Inflammatory macrophage treated with lipopolysaccharide for 4 hours (primary cell): Measurements from ENCODE around the gene EP400.
"Not testable (repeated sequence)": the region's sequence is repeated elsewhere in the genome, so short reads cannot be mapped to it uniquely, and the experiment has no call there.

Experiments
- DNase-seq: peaks from one replicate; pipeline ENCODE4 v3.0.0-alpha.2; 2020

EP400 gene

GRCh38 chr12:131959116-131959515, 9.4 kb downstream of the EP400 start:
- no peak for DNase-seq

GRCh38 chr12:131959641-131960589, 10.2 kb downstream of the EP400 start:
- DNase-seq = no peak

- not testable (repeated sequence) for DNase-seq
Measured at GRCh38 chr12:131960590-131961325, 11.0 kb downstream of the EP400 start.

- not testable (repeated sequence) for DNase-seq
Measured at GRCh38 chr12:131961328-131961727, 11.6 kb downstream of the EP400 start.

GRCh38 chr12:131962069-131962468, 12.3 kb downstream of the EP400 start:
- DNase-seq = no peak

- DNase-seq = no peak
Measured at GRCh38 chr12:131963381-131963780, 13.6 kb downstream of the EP400 start.

GRCh38 chr12:131965073-131965472, 15.3 kb downstream of the EP400 start:
- DNase-seq = no peak

- DNase-seq = peak; percentile 11
Measured at GRCh38 chr12:131971226-131971625, 21.5 kb downstream of the EP400 start.

- DNase-seq = no peak
Measured at GRCh38 chr12:131975228-131975627, 25.5 kb downstream of the EP400 start.

- no peak for DNase-seq
Measured at GRCh38 chr12:131979606-131980005, 29.9 kb downstream of the EP400 start.

GRCh38 chr12:131980263-131980662, 30.5 kb downstream of the EP400 start:
- DNase-seq = no peak

- DNase-seq = no peak
Measured at GRCh38 chr12:131981388-131981787, 31.6 kb downstream of the EP400 start.

- DNase-seq = no peak
Measured at GRCh38 chr12:131982041-131982440, 32.3 kb downstream of the EP400 start.

GRCh38 chr12:131983026-131983425, 33.3 kb downstream of the EP400 start:
- DNase-seq = no peak

- DNase-seq = no peak
Measured at GRCh38 chr12:131983554-131983953, 33.8 kb downstream of the EP400 start.

- DNase-seq = peak; percentile 31
Measured at GRCh38 chr12:131984334-131984733, 34.6 kb downstream of the EP400 start.

GRCh38 chr12:131985510-131985875, 35.8 kb downstream of the EP400 start:
- peak; percentile 89 for DNase-seq

GRCh38 chr12:131986361-131986760, 36.6 kb downstream of the EP400 start:
- no peak for DNase-seq

- no peak for DNase-seq
Measured at GRCh38 chr12:131986910-131987309, 37.2 kb downstream of the EP400 start.

GRCh38 chr12:131987552-131987951, 37.8 kb downstream of the EP400 start:
- no peak for DNase-seq

- no peak for DNase-seq
Measured at GRCh38 chr12:131988054-131988796, 38.5 kb downstream of the EP400 start.

GRCh38 chr12:131989021-131989420, 39.3 kb downstream of the EP400 start:
- DNase-seq = no peak
